HG03175 (cell line): Measurements from ENCODE around the gene DHX29.
"Not testable (repeated sequence)": the region's sequence is repeated elsewhere in the genome, so short reads cannot be mapped to it uniquely, and the experiment has no call there.

ENCODE experiments used
- ATAC-seq: cut with Tn5 transposase; IDR thresholded peaks from one replicate; pipeline ENCODE4 v1.9.1; 2021; ENCODE audit warnings: mild to moderate bottlenecking, moderate library complexity; ENCODE audit not compliant: unreplicated experiment

Gene DHX29

GRCh38 chr5:55307383-55308253 is at the start of gene DHX29, which contains the start of gene MTREX:
DHX29 (minus strand) TSS chr5:55307694; CDS start chr5:55307573, 121 bp downstream.
MTREX (plus strand) TSS chr5:55307989; CDS start chr5:55308014, 25 bp downstream.
- peak; percentile 92 for ATAC-seq

GRCh38 chr5:55356896-55357295 is 49.4 kb upstream of the DHX29 start:
- no peak for ATAC-seq

- no peak for ATAC-seq
These were observed 43.3 kb upstream of the DHX29 start for GRCh38 chr5:55350754-55351153.

GRCh38 chr5:55347786-55348185 is 40.3 kb upstream of the DHX29 start:
- no peak for ATAC-seq

GRCh38 chr5:55345327-55345726 is 37.8 kb upstream of the DHX29 start:
- ATAC-seq: no peak

GRCh38 chr5:55344392-55344992 is 37.0 kb upstream of the DHX29 start:
- ATAC-seq: peak; percentile 51

GRCh38 chr5:55343609-55344008 is 36.1 kb upstream of the DHX29 start:
- ATAC-seq: no peak

GRCh38 chr5:55343107-55343506 is 35.6 kb upstream of the DHX29 start:
- ATAC-seq: no peak

GRCh38 chr5:55338810-55339243 is 31.3 kb upstream of the DHX29 start:
- ATAC-seq: peak; percentile 68

GRCh38 chr5:55338092-55338613 is 30.7 kb upstream of the DHX29 start:
- ATAC-seq: no peak

GRCh38 chr5:55333811-55334210 is 26.3 kb upstream of the DHX29 start:
- ATAC-seq: no peak

GRCh38 chr5:55333017-55333416 is 25.5 kb upstream of the DHX29 start:
- ATAC-seq: no peak

GRCh38 chr5:55331321-55331720 is 23.8 kb upstream of the DHX29 start:
- no peak for ATAC-seq

- no peak for ATAC-seq
These were observed 19.8 kb upstream of the DHX29 start for GRCh38 chr5:55327281-55327680.

- ATAC-seq: no peak
These were observed 18.1 kb upstream of the DHX29 start for GRCh38 chr5:55325621-55326020.

- ATAC-seq: peak; percentile 67
These were observed 17.4 kb upstream of the DHX29 start for GRCh38 chr5:55324815-55325418.

- ATAC-seq: no peak
These were observed 16.5 kb upstream of the DHX29 start for GRCh38 chr5:55324006-55324405.

- ATAC-seq: no peak
These were observed 13.1 kb upstream of the DHX29 start for GRCh38 chr5:55320571-55320970.

- no peak for ATAC-seq
These were observed 12.0 kb upstream of the DHX29 start for GRCh38 chr5:55319491-55319890.

- ATAC-seq: not testable (repeated sequence)
These were observed 10.7 kb upstream of the DHX29 start for GRCh38 chr5:55318237-55318636.

GRCh38 chr5:55316837-55317236 is 9.3 kb upstream of the DHX29 start:
- no peak for ATAC-seq
